Fibroblast of villous mesenchyme (primary cell): ENCODE data around the gene MRPS27. TPM values are rescaled to one million over a fixed set of nuclear protein-coding genes. Genes with fewer than 3 reads are reported as not detected.

Experiments used
- DNase-seq: peaks from one replicate; pipeline ENCODE4 v3.0.0-alpha.2; 2010; ENCODE audit warnings: low read depth
- H3K4me3 ChIP-seq: 2 replicates; pipeline ENCODE4 v1.5.1; 2011; ENCODE audit warnings: low read depth, mild to moderate bottlenecking, low read length
- total RNA-seq: library from RNA; depleted of rRNA; stranded (reverse); fragments of >200 nt; gene quantifications from 2 replicates; pipeline ENCODE4 v1.2.3, GENCODE V29; 2012
- TF ChIP-seq, protein P1 (sequence below): IDR thresholded peaks from 2 replicates; pipeline ENCODE4 v1.5.1; 2012; ENCODE audit warnings: low read depth, mild to moderate bottlenecking, low read length; ENCODE audit not compliant: insufficient read depth

Gene MRPS27
- total RNA-seq, 1 donor: 88.5 TPM

DNA sequence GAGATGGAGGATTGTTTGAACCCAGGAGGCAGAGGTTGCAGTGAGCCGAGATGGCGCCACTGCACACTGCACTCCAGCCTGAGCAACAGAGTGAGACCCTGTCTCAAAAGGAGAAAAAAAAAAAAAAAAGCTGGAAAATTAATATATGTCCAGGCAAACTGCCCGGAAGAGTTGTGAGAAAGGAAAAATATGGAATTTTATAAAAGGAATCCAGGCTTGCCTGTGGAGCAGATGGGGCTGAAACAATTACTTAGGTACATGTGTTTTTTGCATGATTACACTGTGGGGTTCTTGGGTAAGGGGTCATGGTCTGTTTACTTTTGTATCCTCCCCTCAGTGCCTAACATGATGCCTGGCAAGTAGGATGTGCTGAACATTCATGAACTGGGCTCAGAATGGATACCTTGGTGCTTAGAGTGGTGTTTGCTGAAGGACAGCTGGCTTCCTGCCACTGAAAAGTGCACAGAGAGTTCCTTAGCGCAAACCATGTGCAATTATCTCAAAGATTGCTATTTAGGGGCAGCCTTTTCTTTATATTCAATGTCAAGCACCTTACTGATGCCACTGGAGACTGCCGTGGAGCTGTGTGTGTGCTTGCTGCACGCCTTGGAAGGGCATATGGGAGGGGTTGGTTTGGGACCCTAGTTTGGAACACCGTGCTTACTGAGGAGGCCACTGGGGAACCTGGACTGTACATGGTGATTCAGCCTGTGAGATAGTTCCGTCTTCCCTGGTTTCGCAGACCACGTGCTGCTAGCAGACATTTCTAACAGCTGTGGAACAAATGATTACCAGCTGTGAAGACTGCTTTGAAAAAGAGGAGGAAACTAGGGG, 134.3 kb downstream of the MRPS27 start:
- TF ChIP-seq, protein P1, sequence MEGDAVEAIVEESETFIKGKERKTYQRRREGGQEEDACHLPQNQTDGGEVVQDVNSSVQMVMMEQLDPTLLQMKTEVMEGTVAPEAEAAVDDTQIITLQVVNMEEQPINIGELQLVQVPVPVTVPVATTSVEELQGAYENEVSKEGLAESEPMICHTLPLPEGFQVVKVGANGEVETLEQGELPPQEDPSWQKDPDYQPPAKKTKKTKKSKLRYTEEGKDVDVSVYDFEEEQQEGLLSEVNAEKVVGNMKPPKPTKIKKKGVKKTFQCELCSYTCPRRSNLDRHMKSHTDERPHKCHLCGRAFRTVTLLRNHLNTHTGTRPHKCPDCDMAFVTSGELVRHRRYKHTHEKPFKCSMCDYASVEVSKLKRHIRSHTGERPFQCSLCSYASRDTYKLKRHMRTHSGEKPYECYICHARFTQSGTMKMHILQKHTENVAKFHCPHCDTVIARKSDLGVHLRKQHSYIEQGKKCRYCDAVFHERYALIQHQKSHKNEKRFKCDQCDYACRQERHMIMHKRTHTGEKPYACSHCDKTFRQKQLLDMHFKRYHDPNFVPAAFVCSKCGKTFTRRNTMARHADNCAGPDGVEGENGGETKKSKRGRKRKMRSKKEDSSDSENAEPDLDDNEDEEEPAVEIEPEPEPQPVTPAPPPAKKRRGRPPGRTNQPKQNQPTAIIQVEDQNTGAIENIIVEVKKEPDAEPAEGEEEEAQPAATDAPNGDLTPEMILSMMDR: no peak
- no peak for DNase-seq
- no peak overlapping the region for H3K4me3 ChIP-seq

DNA sequence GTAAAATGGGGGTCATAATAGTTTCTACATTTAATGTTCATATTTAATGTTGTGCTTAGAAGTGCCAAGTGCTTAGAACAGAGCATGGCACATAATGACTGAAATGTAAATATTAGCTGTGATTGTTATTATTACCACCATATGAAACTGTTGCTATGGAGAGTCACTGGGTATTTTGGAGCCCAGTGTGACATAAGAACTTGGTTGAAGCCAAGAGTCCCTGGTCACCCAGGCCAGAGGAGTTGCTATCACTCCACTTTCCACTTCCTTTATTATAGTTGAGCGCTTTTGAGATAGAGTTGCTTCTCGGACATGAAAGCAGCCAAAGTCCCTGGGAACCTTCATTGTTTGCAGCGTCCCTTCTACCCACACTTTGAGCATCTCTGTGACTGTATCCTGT, 135.6 kb downstream of the MRPS27 start:
- H3K4me3 ChIP-seq: no peak overlapping the region
- DNase-seq: no peak
- TF ChIP-seq, protein P1: no peak

DNA sequence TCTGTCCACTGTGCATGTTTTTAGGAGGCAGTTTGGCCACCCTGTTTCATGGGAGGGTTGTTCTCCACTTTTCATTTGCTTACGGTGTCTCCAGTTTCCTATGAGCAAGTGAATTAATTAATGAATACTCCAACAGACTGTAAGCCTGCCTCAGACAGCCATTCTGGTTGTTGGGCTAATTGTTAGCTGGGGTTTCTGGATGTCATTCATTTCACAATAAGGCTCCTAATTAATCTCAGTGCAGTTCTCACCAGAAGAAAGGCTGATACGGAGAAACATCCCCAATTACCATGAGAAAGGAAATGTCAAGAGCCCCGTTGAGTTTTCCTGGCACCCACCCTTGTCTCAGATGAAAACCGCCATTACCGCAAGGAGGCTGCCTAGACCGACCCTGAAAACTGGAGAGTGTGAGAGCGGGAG, 136.9 kb downstream of the MRPS27 start:
- no peak for DNase-seq
- H3K4me3 ChIP-seq: no peak overlapping the region
- TF ChIP-seq, protein P1: no peak

DNA sequence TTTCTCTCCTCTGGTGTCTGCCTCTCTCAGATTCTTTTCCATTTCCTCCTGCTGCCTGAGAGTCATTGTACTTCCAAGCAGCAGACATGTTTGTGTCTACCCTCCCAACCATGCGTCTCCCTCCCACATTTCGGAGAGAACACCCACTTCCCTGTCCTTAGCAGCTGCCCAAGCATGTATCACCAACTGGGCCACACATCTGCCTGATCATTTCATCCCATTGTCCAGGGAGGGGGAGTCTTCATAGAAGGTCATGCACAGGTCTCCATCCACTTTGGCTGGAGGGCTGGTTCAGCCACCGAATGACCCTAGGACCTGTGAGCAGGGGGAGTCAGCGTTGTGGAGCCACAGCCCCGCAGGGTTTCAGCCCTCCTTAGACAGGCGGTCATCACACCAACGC, 137.4 kb downstream of the MRPS27 start:
- TF ChIP-seq, protein P1: no peak
- H3K4me3 ChIP-seq: no peak overlapping the region
- no peak for DNase-seq

DNA sequence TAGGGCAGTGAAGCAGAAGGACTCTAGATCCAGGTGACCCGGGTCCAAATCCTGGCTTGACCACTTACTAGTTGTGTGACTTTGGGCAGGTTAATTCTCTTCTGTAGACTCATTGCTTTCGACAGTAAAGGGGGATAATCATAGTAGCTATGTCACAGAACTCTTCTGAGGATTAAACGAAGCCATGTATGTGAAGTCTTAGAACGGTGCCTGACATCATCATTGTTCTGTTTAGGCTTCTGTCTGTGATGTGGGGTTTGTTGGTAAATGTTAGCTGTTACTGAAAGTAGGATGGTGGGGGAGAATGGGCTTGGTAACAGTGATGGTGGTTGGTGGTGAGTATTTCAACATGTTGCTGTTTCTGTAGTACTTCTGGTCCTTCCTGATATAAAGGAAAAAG, 139.1 kb downstream of the MRPS27 start:
- DNase-seq: no peak
- no peak overlapping the region for H3K4me3 ChIP-seq
- TF ChIP-seq, protein P1: no peak

DNA sequence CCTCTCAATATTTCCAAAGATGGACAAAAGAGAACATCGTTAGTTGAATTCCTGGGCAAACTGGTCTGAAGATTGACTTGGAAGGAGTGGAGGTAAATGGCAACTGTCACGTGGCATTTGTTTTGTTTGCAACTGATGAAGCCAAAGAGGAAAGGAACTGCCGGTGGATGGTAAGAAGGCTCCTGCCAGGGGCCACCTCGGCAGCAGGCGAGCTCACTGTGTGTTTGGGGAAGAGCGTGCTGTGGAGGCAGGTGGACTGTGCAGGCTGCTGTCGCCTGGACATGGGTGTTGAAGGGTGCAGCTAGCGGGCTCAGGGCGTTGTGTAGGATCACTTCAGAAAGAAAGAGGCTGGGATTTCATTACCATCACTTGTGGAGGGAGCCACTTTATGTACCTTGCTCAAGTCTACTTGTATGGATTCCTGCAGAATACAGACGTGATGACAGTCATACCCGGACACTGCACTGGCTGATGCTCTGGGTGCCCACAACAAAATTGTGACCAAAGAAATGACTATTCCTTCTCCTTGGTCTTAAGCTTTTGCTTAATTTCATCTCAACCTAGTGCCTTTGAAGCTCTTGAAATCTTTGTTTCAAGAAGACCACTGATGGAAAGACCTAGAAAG, 140.1 kb downstream of the MRPS27 start:
- no peak overlapping the region for H3K4me3 ChIP-seq
- TF ChIP-seq, protein P1: no peak
- DNase-seq: no peak
